H1 (cell line): ENCODE measurements around the gene CHN2. TPM values are rescaled to one million over a fixed set of nuclear protein-coding genes. Genes with fewer than 3 reads are reported as not detected.

ENCODE experiments used
- CTCF ChIA-PET: fragments of 300-600 bp; sonication (Branson Sonifier 250); formaldehyde crosslinking; loops from one replicate; lab custom pipeline; 2021; ENCODE audit not compliant: partially characterized antibody; lab: Charles Lee
- POLR2A ChIA-PET: fragments of 300-600 bp; sonication (Branson Sonifier 250); formaldehyde crosslinking; loops from one replicate; lab custom pipeline; 2021; ENCODE audit warnings: inconsistent platforms; ENCODE audit not compliant: partially characterized antibody; lab: Charles Lee
- DNase-seq, 2 experiments: peaks; one replicate each; pipeline versions ENCODE4 v3.0.0 to v3.0.0-alpha.2; 2010 to 2022; ENCODE audit warnings: low spot score in 2 of 2, low read depth in 1 of 2, mixed read lengths in 1 of 2
- FAIRE-seq: peaks from 2 replicates; lab custom pipeline; 2011; peaks lifted over from hg19 to GRCh38; lab: Jason Lieb, UNC
- H2AFZ ChIP-seq: 2 replicates; pipeline ENCODE4 v1.8.1; 2012; ENCODE audit warnings: low read length, inconsistent platforms
- H2AK5ac ChIP-seq: 2 replicates; pipeline ENCODE4 v1.6.1; 2013; ENCODE audit warnings: low read depth, low read length
- H2BK120ac ChIP-seq: replicated peaks from 2 replicates; pipeline ENCODE3; 2013; ENCODE audit warnings: low read depth, low read length, inconsistent platforms
- H2BK12ac ChIP-seq: 2 replicates; pipeline ENCODE4 v1.6.1; 2013; ENCODE audit warnings: low read depth, low read length
- H2BK15ac ChIP-seq: 2 replicates; pipeline ENCODE4 v1.6.1; 2013; ENCODE audit warnings: low read length
- H2BK20ac ChIP-seq: 2 replicates; pipeline ENCODE4 v1.6.1; 2013; ENCODE audit warnings: low read length
- H2BK5ac ChIP-seq: 2 replicates; pipeline ENCODE4 v1.6.1; 2013; ENCODE audit warnings: low read depth, low read length
- H3K14ac ChIP-seq: 2 replicates; pipeline ENCODE4 v1.6.1; 2013; ENCODE audit warnings: inconsistent platforms; ENCODE audit not compliant: insufficient read length
- H3K18ac ChIP-seq: 2 replicates; pipeline ENCODE4 v1.6.1; 2013; ENCODE audit warnings: low read length; ENCODE audit errors: extremely low read depth
- H3K23ac ChIP-seq: 2 replicates; pipeline ENCODE4 v1.6.1; 2013; ENCODE audit warnings: inconsistent platforms; ENCODE audit not compliant: insufficient read length
- H3K23me2 ChIP-seq: 2 replicates; pipeline ENCODE4 v1.6.1; 2013; ENCODE audit warnings: low read depth, low read length
- H3K27ac ChIP-seq: 2 replicates; pipeline ENCODE4 v1.6.1; 2011; ENCODE audit warnings: low read depth, low read length, inconsistent platforms
- H3K27me3 ChIP-seq, 4 experiments: replicated peaks in 1 of 4; 1 replicate in 1 of 4; 2 replicates in 3 of 4; pipeline versions ENCODE4 v1.6.1 to v1.8.1; 2011 to 2013; ENCODE audit warnings: low read length in 3 of 4, mild to moderate bottlenecking in 3 of 4, inconsistent platforms in 2 of 4, mixed read lengths in 2 of 4, moderate library complexity in 1 of 4; ENCODE audit not compliant: control insufficient read depth in 3 of 4, insufficient read depth in 3 of 4; ENCODE audit errors: extremely low read depth in 1 of 4
- H3K36me3 ChIP-seq, 4 experiments: 2 replicates each; pipeline versions ENCODE4 v1.6.1 to v1.8.1; 2011 to 2013; ENCODE audit warnings: mild to moderate bottlenecking in 4 of 4, low read length in 3 of 4, moderate library complexity in 2 of 4, control low read depth in 1 of 4, inconsistent platforms in 1 of 4; ENCODE audit not compliant: insufficient read depth in 4 of 4, control insufficient read depth in 2 of 4
- H3K4ac ChIP-seq: replicated peaks from 2 replicates; pipeline ENCODE3; 2013; ENCODE audit warnings: low read length, low read depth, mixed read lengths, inconsistent platforms; ENCODE audit not compliant: insufficient read length
- H3K4me1 ChIP-seq, 4 experiments: replicated peaks in 1 of 4; 1 replicate in 1 of 4; 2 replicates in 3 of 4; pipeline versions ENCODE4 v1.6.1 to v1.8.1; 2011 to 2013; ENCODE audit warnings: low read length in 3 of 4, inconsistent platforms in 2 of 4, mixed read lengths in 1 of 4; ENCODE audit not compliant: insufficient read depth in 4 of 4, control insufficient read depth in 3 of 4
- H3K4me2 ChIP-seq, 2 experiments: 2 replicates each; pipeline versions ENCODE4 v1.6.1 to v1.8.1; 2011 to 2013; ENCODE audit warnings: low read depth in 2 of 2, low read length in 2 of 2, control low read depth in 1 of 2, inconsistent platforms in 1 of 2, mild to moderate bottlenecking in 1 of 2; ENCODE audit not compliant: insufficient read depth in 1 of 2
- H3K4me3 ChIP-seq, 4 experiments: fragments of 200-600, 300-600 bp in 1 of 4; sonication (generic), shearing (Covaris generic), sonication (Bioruptor Twin) in 1 of 4; 2 replicates each; pipeline versions ENCODE4 v1.5.1 to v1.8.1; 2011 to 2016; ENCODE audit warnings: low read length in 4 of 4, low read depth in 3 of 4, control low read depth in 2 of 4, inconsistent platforms in 2 of 4, mild to moderate bottlenecking in 2 of 4, mixed read lengths in 1 of 4, moderate library complexity in 1 of 4; ENCODE audit not compliant: insufficient read depth in 2 of 4; ENCODE audit errors: extremely low read depth in 1 of 4
- H3K56ac ChIP-seq: replicated peaks from 2 replicates; pipeline ENCODE3; 2013; ENCODE audit warnings: low read depth, mild to moderate bottlenecking, mixed read lengths, low read length, inconsistent platforms; ENCODE audit not compliant: insufficient read length
- H3K79me1 ChIP-seq: 2 replicates; pipeline ENCODE4 v1.6.1; 2013; ENCODE audit warnings: low read depth, low read length, control low read depth
- H3K79me2 ChIP-seq, 2 experiments: 2 replicates each; pipeline versions ENCODE4 v1.6.1 to v1.8.1; 2012 to 2013; ENCODE audit warnings: low read length in 2 of 2, mild to moderate bottlenecking in 2 of 2, inconsistent platforms in 1 of 2; ENCODE audit not compliant: insufficient read depth in 2 of 2, control insufficient read depth in 1 of 2
- H3K9ac ChIP-seq, 4 experiments: replicated peaks in 1 of 4; 1 replicate in 1 of 4; 2 replicates in 3 of 4; pipeline versions ENCODE4 v1.6.1 to v1.8.1; 2011 to 2013; ENCODE audit warnings: low read depth in 3 of 4, low read length in 3 of 4, control low read depth in 2 of 4, mild to moderate bottlenecking in 2 of 4, moderate library complexity in 2 of 4, inconsistent platforms in 1 of 4; ENCODE audit errors: extremely low read depth in 1 of 4
- H3K9me3 ChIP-seq, 2 experiments: 2 replicates each; pipeline versions ENCODE4 v1.6.1 to v1.8.1; 2012 to 2013; ENCODE audit warnings: mild to moderate bottlenecking in 2 of 2, moderate library complexity in 2 of 2, control low read depth in 1 of 2, inconsistent platforms in 1 of 2, low read depth in 1 of 2, low read length in 1 of 2, mixed read lengths in 1 of 2; ENCODE audit not compliant: insufficient read depth in 2 of 2
- H4K20me1 ChIP-seq, 2 experiments: replicated peaks in 1 of 2; 2 replicates each; pipeline versions ENCODE3 to v1.8.1; 2011 to 2013; ENCODE audit warnings: inconsistent platforms in 2 of 2, low read length in 2 of 2, mild to moderate bottlenecking in 1 of 2; ENCODE audit not compliant: insufficient read depth in 2 of 2, control insufficient read depth in 1 of 2
- H4K5ac ChIP-seq: 2 replicates; pipeline ENCODE4 v1.6.1; 2013; ENCODE audit warnings: low read length, low read depth, mixed read lengths, inconsistent platforms; ENCODE audit not compliant: insufficient read length
- H4K8ac ChIP-seq: 2 replicates; pipeline ENCODE4 v1.8.0; 2013; ENCODE audit warnings: mild to moderate bottlenecking, moderate library complexity, low read length, inconsistent platforms; ENCODE audit not compliant: insufficient read depth; ENCODE audit errors: extremely low read depth
- H4K91ac ChIP-seq: replicated peaks from 2 replicates; pipeline ENCODE3; 2013; ENCODE audit warnings: low read length, mixed read lengths, inconsistent platforms; ENCODE audit not compliant: insufficient read length
- BCL11A ChIP-seq, 2 experiments: IDR thresholded peaks; one replicate each; pipeline ENCODE4 v1.6.1; 2011; ENCODE audit warnings: low read depth in 2 of 2, low read length in 2 of 2, mild to moderate bottlenecking in 2 of 2
- WGBS, 2 experiments: shearing (Covaris generic) in 1 of 2; methylation state at CpG; one replicate each; pipeline versions ENCODE4 v1.1.6 to v1.1.7; 2013 to 2015; ENCODE audit warnings: low lambda C conversion rate in 2 of 2, mixed read lengths in 2 of 2, inconsistent platforms in 1 of 2, low coverage in 1 of 2, missing lambda C conversion rate in 1 of 2; ENCODE audit not compliant: insufficient replicate concordance in 2 of 2, insufficient coverage in 1 of 2, insufficient read length in 1 of 2; ENCODE audit errors: extremely low coverage in 1 of 2, missing lambda C conversion rate in 1 of 2; 5-methylcytosine and 5-hydroxymethylcytosine counted together
- polyA plus RNA-seq, 7 experiments: library from polyadenylated mRNA; depleted of rRNA in 3 of 7; stranded (reverse) in 5 of 7; unstranded in 2 of 7; fragments of >200 nt in 5 of 7; fragments of 200-250 nt in 2 of 7; gene quantifications; 1 replicate in 5 of 7; 2 replicates in 1 of 7; 4 replicates in 1 of 7; pipeline versions ENCODE4 v1.2.1 to v1.2.3, GENCODE V29; 2011 to 2013; ENCODE audit warnings: missing spikeins in 2 of 7, mixed read lengths in 2 of 7
- total RNA-seq: library from RNA; stranded (reverse); fragmentation: NEBNext Ultra II Directional; extraction: Animal tissue kit (Norgen Biotek cat#: 25700); gene quantifications from 2 replicates; pipeline ENCODE4 v1.2.1, GENCODE V29; 2021

CHN2 gene
- total and polyA plus RNA-seq, 2 of the 8 experiments (the other 6 are each of a cell fraction or from before 2014, with no cell fraction given), result 2.9 to 4.8 TPM

DNA sequence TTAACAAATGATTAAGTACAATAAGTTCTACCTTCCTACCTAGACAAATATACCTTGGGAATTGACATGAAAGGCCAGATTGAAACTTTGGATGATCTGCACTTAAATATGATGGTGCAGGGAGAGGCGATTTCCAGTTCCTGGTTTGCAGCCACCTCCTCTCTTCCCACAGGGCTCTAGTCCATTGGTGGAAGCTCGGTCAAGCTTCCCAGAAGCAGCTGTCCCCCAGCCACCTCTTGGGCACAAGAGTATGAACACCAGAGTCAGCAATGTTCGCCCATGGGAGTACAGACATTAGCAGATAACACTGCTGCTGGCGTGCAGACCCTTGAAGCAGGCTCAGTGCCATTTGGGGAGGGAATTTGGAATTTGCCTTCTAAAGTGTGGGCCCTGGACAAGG, 46.8 kb upstream of the CHN2 start:
- H3K4ac ChIP-seq, result no peak overlapping the region
- no peak overlapping the region for H3K4me3 ChIP-seq
- no peak overlapping the region for H2AK5ac ChIP-seq
- no peak overlapping the region for H3K56ac ChIP-seq
- 83% methylated on average over 4 of the region's 4 CpGs; no CpG with 5 or more reads in 1 of the 2 experiments for WGBS, 2 experiments
- H2BK20ac ChIP-seq, result no peak overlapping the region
- no peak overlapping the region for H4K8ac ChIP-seq
- FAIRE-seq, result no peak
- H3K9me3 ChIP-seq, result no peaks in the 10 kb centered on the region
- no peak overlapping the region; a peak in 1 of 4 replicates for H3K4me2 ChIP-seq
- no peak overlapping the region for H3K18ac ChIP-seq
- no peak for DNase-seq
- peaks cover 0 to 10% (median 4%) of the 10 kb centered on the region in 4 experiments; a peak in 5 of 7 replicates for H3K27me3 ChIP-seq
- H2AFZ ChIP-seq, result no peak overlapping the region
- no peak overlapping the region for H3K14ac ChIP-seq
- peaks cover 0 to 3% (median 0%) of the 10 kb centered on the region in 4 experiments; a peak in 3 of 7 replicates for H3K4me1 ChIP-seq
- TF ChIP-seq BCL11A (IDR thresholded peaks at IDR 0.05; ENCODE audit: low read depth in 2 of 2, low read length in 2 of 2), result no peak
- no peaks in the 10 kb centered on the region for H3K79me1 ChIP-seq
- H3K23me2 ChIP-seq, result peaks cover 13% of the 10 kb centered on the region
- ChIA-PET CTCF (interaction anchor here (1.3 to 1.6 kb wide), 3 partner anchors 196 to 261 kb away, joined by 3 read pairs; no protein-coding TSS in a partner anchor), POLR2A (no interaction called here)
- H2BK5ac ChIP-seq, result no peak overlapping the region
- H3K23ac ChIP-seq, result no peak overlapping the region
- no peak overlapping the region for H2BK12ac ChIP-seq
- H3K36me3 ChIP-seq, result no peaks in the 10 kb centered on the region
- no peaks in the 10 kb centered on the region for H3K79me2 ChIP-seq
- H3K27ac ChIP-seq, result no peak overlapping the region
- no peak overlapping the region for H4K91ac ChIP-seq
- no peak overlapping the region; a peak in 1 of 7 replicates for H3K9ac ChIP-seq
- no peak overlapping the region for H4K5ac ChIP-seq
- no peaks in the 10 kb centered on the region for H4K20me1 ChIP-seq
- H2BK120ac ChIP-seq, result no peak overlapping the region
- no peak overlapping the region for H2BK15ac ChIP-seq
